CD4-positive, alpha-beta T cell (primary cell): ENCODE results near the gene TRIM33. TPM values are rescaled to one million over a fixed set of nuclear protein-coding genes. Genes with fewer than 3 reads are reported as not detected.

ENCODE experiments used
- ATAC-seq: fragments of 200-7000 bp; cut with Tn5 transposase; one replicate; pipeline ENCODE4 v1.10.0; 2022; ENCODE audit warnings: mild to moderate bottlenecking; ENCODE audit not compliant: poor library complexity
- CTCF ChIA-PET: fragments of 350-600 bp; sonication (Branson Sonifier 250); formaldehyde crosslinking; loops from one replicate; lab custom pipeline; 2021; ENCODE audit warnings: antibody characterized with exemption, inconsistent platforms; lab: Charles Lee
- POLR2A ChIA-PET: fragments of 350-600 bp; sonication (Branson Sonifier 250); formaldehyde crosslinking; loops from one replicate; lab custom pipeline; 2021; ENCODE audit warnings: antibody characterized with exemption, inconsistent platforms; lab: Charles Lee
- DNase-seq, 14 experiments: peaks; one replicate each; pipeline ENCODE4 v3.0.0-alpha.2; 2013 to 2020; ENCODE audit warnings: mixed read lengths in 2 of 14
- H3K27ac ChIP-seq, 2 donors: one replicate each; pipeline versions ENCODE4 v1.5.1 to v1.7.0; 2013; ENCODE audit warnings: low read length in 2 of 2, low read depth in 1 of 2, mild to moderate bottlenecking in 1 of 2
- H3K27me3 ChIP-seq, 2 experiments: 1 replicate in 1 of 2; 2 replicates in 1 of 2; pipeline versions ENCODE4 v1.6.1 to v1.7.0; 2013; ENCODE audit warnings: low read length in 2 of 2, control low read depth in 1 of 2, mild to moderate bottlenecking in 1 of 2, moderate library complexity in 1 of 2; ENCODE audit not compliant: insufficient read depth in 2 of 2, control insufficient read depth in 1 of 2
- H3K36me3 ChIP-seq: one replicate; pipeline ENCODE4 v1.6.1; 2013; ENCODE audit warnings: low read length, control low read depth; ENCODE audit not compliant: insufficient read depth
- H3K4me1 ChIP-seq: one replicate; pipeline ENCODE4 v1.6.1; 2013; ENCODE audit warnings: low read length, control low read depth; ENCODE audit not compliant: insufficient read depth
- H3K4me3 ChIP-seq: one replicate; pipeline ENCODE4 v1.5.1; 2013; ENCODE audit warnings: mild to moderate bottlenecking, low read length, moderate library complexity
- H3K9me3 ChIP-seq, 2 experiments: 1 replicate in 1 of 2; 2 replicates in 1 of 2; pipeline versions ENCODE4 v1.6.1 to v1.7.0; 2013; ENCODE audit warnings: low read length in 2 of 2, mild to moderate bottlenecking in 2 of 2, control low read depth in 1 of 2, moderate library complexity in 1 of 2; ENCODE audit not compliant: control insufficient read depth in 1 of 2, insufficient read depth in 1 of 2
- H3K27ac Mint-ChIP-seq: one replicate; pipeline ENCODE4 v1.8.0; 2020; ENCODE audit warnings: mixed read lengths
- H3K27me3 Mint-ChIP-seq: one replicate; pipeline ENCODE4 v1.8.0; 2021; ENCODE audit warnings: mixed read lengths
- H3K36me3 Mint-ChIP-seq: one replicate; pipeline ENCODE4 v1.8.0; 2021; ENCODE audit warnings: low read depth, mixed read lengths
- H3K4me1 Mint-ChIP-seq: one replicate; pipeline ENCODE4 v1.8.0; 2021; ENCODE audit warnings: low read depth, mixed read lengths
- H3K4me3 Mint-ChIP-seq: one replicate; pipeline ENCODE4 v1.8.0; 2020; ENCODE audit warnings: mild to moderate bottlenecking, mixed read lengths
- H3K9me3 Mint-ChIP-seq: one replicate; pipeline ENCODE4 v1.8.0; 2020; ENCODE audit warnings: mixed read lengths
- intact Hi-C, 2 experiments: fragments of 100-400 bp; cut with DNase I in 1 of 2; cut with micrococcal nuclease in 1 of 2; formaldehyde crosslinking; loops; one replicate each; pipeline versions ENCODE4 v1.15.1 to v1.9.0; 2023 to 2025; cut with DNase I, micrococcal nuclease
- total RNA-seq, 174 experiments: library from RNA in 2 of 174; stranded (reverse) in 2 of 174; gene quantifications; one replicate each; pipeline ENCODE4 v1.2.3 and lab custom pipeline; 2021 to 2026
- TF ChIP-seq, protein P1 (sequence below): fragments of 200-600 bp; IDR thresholded peaks from one replicate; pipeline ENCODE4 v1.8.0; 2022; ENCODE audit warnings: antibody characterized with exemption, mild to moderate bottlenecking

TRIM33 gene
- total RNA-seq, 2 experiments from 2014 or later = 42.6 to 45.0 TPM

DNA sequence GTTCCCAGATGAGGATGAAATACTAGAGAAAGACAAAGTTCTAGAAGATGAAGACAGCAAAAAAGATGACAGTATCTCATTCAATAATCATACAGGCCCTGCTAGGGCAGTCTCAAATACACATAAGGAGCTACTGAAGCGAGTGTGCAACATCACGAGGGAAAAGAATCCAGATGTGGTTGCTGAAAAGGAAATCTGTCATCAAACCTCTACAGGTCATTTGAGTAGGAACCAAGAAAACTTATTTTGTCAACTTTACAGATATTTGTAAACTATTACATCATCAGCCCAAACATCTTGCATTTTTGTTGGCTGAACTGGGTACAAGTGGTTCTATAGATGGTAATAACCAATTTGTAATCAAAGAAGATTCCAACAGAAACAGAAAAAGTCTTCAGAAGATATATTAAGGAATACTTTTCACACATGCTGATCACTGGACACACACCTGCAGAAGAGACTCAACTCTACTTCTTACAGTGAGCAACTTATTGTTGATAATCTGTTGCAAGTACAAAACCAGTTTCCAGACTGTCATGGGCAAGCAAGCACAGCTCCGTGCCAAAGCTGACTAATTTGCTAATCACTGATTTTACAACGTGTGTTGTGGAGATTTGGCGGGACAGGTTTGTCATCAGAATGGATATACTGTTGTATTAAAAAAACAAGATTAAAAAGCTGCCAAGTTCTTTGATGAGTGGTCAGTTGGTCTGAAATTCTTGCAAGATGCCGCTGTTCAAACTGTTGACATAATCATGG is 42.1 kb downstream of the TRIM33 start:
- Mint-ChIP-seq H3K36me3 (peaks cover 38% of the 10 kb centered on the region), H3K4me1 (peaks cover 76% of the 10 kb centered on the region), H3K4me3 (peak overlapping the region; percentile 68), H3K27ac (peak overlapping the region; percentile 43), H3K27me3 (no peaks in the 10 kb centered on the region), H3K9me3 (no peaks in the 10 kb centered on the region)
- H3K36me3 ChIP-seq = peaks cover 7% of the 10 kb centered on the region
- intact Hi-C loops = loop anchor here (5.0 kb wide), 2 partner anchors 33 to 38 kb away; no protein-coding TSS in a partner anchor
- DNase-seq (no peak), ATAC-seq (no peak)
- no peak overlapping the region for H3K4me3 ChIP-seq
- TF ChIP-seq, protein P1, sequence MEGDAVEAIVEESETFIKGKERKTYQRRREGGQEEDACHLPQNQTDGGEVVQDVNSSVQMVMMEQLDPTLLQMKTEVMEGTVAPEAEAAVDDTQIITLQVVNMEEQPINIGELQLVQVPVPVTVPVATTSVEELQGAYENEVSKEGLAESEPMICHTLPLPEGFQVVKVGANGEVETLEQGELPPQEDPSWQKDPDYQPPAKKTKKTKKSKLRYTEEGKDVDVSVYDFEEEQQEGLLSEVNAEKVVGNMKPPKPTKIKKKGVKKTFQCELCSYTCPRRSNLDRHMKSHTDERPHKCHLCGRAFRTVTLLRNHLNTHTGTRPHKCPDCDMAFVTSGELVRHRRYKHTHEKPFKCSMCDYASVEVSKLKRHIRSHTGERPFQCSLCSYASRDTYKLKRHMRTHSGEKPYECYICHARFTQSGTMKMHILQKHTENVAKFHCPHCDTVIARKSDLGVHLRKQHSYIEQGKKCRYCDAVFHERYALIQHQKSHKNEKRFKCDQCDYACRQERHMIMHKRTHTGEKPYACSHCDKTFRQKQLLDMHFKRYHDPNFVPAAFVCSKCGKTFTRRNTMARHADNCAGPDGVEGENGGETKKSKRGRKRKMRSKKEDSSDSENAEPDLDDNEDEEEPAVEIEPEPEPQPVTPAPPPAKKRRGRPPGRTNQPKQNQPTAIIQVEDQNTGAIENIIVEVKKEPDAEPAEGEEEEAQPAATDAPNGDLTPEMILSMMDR = no peak
- ChIA-PET POLR2A (interaction anchor here (0.6 to 2.6 kb wide), 2 partner anchors 42 to 1858 kb away, joined by 3 to 17 read pairs; partner anchors contain the start of gene TRIM33), CTCF (interaction anchor here (1.3 to 1.4 kb wide), 2 partner anchors 12 to 122 kb away, joined by 3 read pairs; no protein-coding TSS in a partner anchor)
- H3K27ac ChIP-seq = no peak overlapping the region
- no peaks in the 10 kb centered on the region for H3K27me3 ChIP-seq
- no peaks in the 10 kb centered on the region for H3K9me3 ChIP-seq
- H3K4me1 ChIP-seq = peaks cover 25% of the 10 kb centered on the region

DNA sequence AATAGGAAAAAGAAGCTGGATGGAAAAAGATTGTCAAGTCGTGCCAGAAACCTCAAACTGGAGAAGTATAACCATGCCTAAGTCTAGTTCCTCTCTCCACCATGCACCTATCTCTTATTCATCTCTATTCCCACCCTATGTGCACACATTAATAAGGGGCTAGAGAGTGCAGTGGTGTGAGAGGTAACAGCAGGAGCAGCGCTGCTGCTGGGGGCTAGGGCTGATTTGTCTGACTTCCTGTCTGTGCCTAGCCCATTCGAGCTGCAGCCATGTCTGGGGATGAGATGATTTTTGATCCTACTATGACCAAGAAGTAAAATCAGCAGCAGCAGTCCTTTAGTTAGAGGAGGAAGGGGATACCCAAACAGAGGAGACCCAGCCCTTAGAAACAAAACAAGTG is 43.0 kb downstream of the TRIM33 start:
- Mint-ChIP-seq H3K36me3 (peaks cover 37% of the 10 kb centered on the region), H3K27ac (peak overlapping the region; percentile 43), H3K27me3 (no peaks in the 10 kb centered on the region), H3K4me1 (peaks cover 69% of the 10 kb centered on the region), H3K9me3 (no peaks in the 10 kb centered on the region), H3K4me3 (peak overlapping the region; percentile 68)
- Histone ChIP-seq H3K9me3 (no peaks in the 10 kb centered on the region), H3K27me3 (no peaks in the 10 kb centered on the region), H3K4me1 (peaks cover 25% of the 10 kb centered on the region), H3K36me3 (peaks cover 11% of the 10 kb centered on the region), H3K27ac (no peak overlapping the region), H3K4me3 (no peak overlapping the region)
- DNase-seq = peak in 2 of 14 experiments; percentile 17 to 23
- POLR2A ChIA-PET = interaction anchor here (0.6 to 2.6 kb wide), 4 partner anchors 8 to 1857 kb away, joined by 3 to 17 read pairs (median 4); partner anchors contain the start of gene TRIM33
- intact Hi-C loops = loop anchor here (5.0 kb wide), 2 partner anchors 34 to 39 kb away; no protein-coding TSS in a partner anchor
- peak; percentile 58 for ATAC-seq
- CTCF ChIA-PET = interaction anchor here (0.6 to 1.4 kb wide), 3 partner anchors 13 to 121 kb away, joined by 3 read pairs; no protein-coding TSS in a partner anchor
- TF ChIP-seq, protein P1 = no peak

DNA sequence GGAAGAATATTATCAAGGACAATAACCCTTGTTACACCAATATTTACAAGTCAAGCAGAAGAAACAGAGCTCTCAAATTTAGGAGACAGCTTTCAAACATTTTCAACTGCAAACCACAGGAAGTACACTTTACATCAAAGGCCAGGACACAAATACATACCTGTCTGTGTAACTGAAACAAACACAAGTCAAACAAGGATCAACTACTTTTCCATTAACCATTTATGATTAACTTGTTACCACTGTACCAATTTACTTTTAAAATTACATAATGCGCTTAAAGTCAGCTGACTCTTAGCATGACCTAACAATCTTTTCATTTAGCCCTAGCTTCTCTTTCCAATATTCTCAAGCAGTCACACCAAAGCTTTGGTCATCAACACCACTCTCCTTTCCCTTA is 43.5 kb downstream of the TRIM33 start:
- peak; percentile 57 for ATAC-seq
- H3K27me3 Mint-ChIP-seq = no peaks in the 10 kb centered on the region
- H3K36me3 Mint-ChIP-seq = peaks cover 35% of the 10 kb centered on the region
- peaks cover 69% of the 10 kb centered on the region for H3K4me1 Mint-ChIP-seq
- peak overlapping the region; percentile 43 for H3K27ac Mint-ChIP-seq
- Histone ChIP-seq H3K27me3 (no peaks in the 10 kb centered on the region), H3K4me1 (peaks cover 25% of the 10 kb centered on the region), H3K27ac (no peak overlapping the region), H3K36me3 (peaks cover 16% of the 10 kb centered on the region), H3K9me3 (no peaks in the 10 kb centered on the region), H3K4me3 (no peak overlapping the region)
- CTCF ChIA-PET = no interaction called here
- TF ChIP-seq, protein P1 = no peak
- H3K4me3 Mint-ChIP-seq = peak overlapping the region; percentile 68
- POLR2A ChIA-PET = interaction anchor here (0.7 to 2.6 kb wide), 5 partner anchors 9 to 537 kb away, joined by 3 to 17 read pairs (median 4); partner anchors contain the start of gene TRIM33
- H3K9me3 Mint-ChIP-seq = no peaks in the 10 kb centered on the region
- DNase-seq = peak in 2 of 14 experiments; percentile 20 to 54
- intact Hi-C loops = loop anchor here (5.0 kb wide), 2 partner anchors 35 to 40 kb away; no protein-coding TSS in a partner anchor
